NCI-H1417 treated with DMSO at 0.1 percent for 48 hours (cell line): Measurements from ENCODE around the gene OSM.

Source experiments
- DNase-seq: peaks from one replicate; lab custom pipeline; 2025; lab: John Stamatoyannopoulos, UW

The OSM gene

DNA sequence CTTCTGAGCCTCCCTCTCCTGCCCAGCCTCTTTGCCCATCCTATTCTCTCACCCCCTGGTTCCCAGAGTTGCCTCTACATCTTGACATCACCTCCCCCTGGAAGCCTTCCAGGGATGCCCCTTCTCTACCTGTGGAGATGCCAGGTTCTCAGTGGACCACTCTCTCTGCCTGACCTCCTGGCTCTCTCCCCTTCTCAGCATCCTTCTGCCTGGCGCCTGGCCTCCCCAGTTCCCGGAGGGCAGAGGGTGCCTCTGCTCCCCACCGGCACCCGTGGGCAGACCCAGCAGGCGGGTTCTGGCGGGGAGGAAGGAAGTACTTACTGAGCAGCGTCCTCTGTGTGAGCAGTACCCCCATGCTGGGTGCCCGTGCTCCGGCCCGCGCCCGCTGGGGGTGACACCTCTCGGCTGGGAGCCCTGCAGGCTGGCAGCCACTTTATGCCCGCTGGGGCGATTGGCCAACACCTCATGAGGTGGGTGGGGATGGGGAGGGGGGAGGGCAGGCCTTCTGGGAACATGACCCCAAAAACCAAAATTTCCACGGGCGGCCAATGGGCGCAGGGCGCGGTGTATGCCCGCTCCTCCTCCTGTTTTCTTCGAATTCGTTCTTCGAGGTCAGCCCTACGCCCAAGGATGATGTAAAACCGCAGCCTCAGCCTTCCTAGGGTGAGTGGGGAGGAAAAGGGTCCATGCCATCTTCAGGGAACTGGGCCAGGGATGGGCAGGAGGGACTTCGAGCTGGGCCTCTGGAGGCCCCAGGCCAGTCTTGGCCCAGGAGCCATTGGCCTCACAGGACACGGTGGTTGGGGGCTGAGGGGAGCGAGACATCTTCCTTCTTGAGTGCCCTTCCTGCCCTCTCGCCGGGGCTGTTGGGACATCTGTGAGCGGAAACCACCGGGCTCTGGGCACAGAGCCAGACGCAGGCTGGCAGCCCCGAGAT lies at the start of gene OSM:
Gene OSM (minus strand): TSS at position 407 of the 937 bp plus-strand sequence. CDS start 52 bp downstream, at position 355.
- no peak for DNase-seq

DNA sequence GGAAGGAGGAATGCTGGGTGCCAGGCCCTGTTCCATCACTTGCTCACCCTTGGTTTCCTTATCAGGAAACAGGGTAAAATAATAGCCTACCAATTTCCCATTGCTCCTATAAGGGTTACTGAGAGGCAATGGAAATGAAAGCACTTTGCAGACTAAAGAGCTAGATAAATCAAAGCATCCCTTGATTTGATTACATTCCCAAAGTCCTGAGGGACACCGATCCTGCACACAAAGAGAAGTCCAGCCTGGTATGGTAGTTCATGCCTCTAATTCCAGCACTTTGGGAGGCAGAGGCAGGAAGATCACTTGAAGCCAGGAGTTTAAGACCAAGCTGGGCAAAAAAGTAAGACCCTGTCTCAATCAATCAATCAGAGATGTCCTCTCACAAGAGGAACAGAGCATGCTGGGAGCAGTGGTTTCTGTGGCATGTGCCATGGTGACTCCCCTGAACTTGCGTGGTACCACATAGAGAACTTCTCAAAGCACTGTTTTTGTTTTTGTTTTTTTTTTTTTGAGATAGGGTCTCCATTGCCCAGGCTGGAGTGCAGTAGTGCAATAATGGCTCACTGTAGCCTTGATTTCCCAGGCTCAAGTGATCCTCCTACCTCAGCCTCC lies 49.4 kb upstream of the OSM start:
- DNase-seq: no peak

DNA sequence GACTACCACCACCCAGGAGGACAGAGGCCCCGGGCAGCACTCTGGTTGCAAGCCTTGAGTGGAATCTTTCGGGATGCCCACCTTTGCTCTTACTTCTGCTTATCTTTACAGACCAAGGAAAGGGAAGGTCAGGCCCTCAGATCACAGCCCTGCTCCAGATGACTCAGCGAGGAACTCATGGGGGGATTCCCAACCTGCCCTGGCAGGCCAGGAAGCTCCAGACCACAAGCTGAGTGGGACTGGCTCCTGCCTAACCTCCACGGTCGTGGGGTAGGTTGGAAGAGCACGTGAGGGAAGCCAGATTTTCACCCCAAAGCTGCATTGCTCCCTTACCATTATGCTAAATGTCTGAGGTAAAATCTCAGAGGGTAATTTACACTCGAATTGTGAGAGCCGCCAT lies 48.3 kb upstream of the OSM start:
- no peak for DNase-seq

DNA sequence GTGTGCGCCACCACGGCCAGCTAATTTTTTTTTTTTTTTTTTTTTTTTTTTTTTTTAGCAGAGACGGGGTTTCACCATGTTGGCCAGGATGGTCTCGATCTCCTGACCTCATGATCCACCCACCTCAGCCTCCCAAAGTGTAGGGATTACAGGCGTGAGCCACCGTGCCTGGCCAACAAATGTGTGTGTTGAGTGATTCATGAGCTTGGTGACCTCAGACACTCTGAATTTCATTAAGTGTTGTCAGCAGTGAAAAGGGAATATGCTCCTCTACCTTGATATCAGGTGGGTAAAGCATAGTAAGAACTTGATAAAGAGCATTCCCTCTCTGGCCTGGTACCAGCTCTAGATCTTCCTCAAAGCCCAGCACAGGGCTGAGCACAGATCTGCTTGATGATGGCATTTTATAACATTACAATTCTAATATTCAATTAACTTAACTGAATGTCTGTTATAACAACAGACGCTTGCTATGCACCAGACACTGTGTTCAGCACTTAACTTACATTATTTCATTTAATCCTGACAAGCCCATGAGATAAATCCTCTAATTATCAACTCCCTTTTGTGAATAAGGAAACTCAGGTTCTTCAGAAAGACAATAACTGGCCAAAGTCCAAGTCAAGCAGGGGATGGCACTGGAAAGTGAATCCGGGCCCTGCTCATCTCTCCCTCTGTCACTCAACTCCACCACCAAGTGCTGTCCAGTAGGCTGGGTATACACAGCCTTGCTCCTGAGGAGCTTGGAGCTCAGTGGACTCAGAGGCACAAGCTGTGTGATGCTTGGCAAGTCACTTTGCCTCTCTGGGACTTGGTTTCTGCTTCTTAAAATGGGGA lies 47.1 kb upstream of the OSM start:
- no peak for DNase-seq

DNA sequence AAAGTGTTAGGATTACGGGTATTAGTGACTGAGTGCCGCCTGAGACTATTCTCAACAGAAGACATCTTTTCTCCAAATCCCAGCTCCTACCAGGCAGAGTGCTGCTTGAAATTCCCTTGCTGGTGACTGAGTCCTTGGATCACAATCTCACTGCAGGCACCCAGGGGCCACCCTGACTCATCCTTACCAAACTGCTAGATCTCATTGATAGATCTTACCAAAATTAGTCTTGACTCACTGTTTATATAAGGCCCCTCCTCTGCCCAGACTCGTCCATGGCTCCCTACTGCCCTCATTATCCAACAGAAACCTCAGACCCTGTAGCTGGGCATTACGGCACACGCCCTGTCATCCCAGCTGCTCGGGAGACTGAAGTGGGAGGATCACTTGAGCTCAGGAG lies 45.4 kb upstream of the OSM start:
- DNase-seq: no peak

DNA sequence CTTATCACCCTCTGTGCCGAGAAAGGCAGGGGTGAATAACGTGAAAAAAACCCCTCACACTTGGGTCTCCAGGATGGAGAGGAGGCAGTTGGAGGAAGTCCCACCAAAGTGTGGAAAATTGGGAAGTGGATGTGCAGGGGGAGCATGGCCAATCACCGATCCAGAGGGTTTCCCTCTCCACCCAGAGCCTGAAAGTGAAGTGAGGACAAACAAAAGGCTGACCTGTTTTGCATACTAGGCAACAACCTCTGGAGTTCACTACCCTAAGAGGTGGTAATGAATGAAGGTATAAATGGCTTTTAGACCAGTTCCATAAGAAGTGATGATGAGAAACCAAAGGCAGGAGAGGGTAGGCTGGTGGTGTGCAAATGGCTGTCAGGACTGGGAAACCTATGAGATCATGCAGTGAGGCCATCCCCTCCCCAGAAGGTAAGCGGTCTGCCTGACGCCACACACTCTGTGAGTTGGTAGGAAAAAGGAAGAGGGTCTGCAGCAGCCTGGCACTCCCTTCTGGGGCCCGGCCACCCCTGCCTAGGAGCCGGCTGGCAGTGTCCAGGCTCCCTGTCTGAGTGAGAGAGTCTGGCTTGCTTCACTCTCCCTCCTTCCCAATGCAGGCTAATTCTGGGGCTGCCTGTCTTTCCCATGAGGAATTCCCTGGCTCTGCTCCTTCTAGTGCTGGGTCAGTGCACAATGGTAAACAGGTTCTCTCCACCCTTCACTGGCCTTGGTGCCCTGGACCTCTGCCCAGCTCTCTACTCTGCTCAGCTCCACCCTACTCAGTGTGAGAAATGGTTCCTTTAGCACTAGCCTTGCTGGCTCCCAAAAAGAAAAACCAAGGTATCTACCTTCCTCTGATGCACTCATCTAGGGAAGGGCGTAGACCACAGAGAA lies 44.5 kb upstream of the OSM start:
- no peak for DNase-seq

DNA sequence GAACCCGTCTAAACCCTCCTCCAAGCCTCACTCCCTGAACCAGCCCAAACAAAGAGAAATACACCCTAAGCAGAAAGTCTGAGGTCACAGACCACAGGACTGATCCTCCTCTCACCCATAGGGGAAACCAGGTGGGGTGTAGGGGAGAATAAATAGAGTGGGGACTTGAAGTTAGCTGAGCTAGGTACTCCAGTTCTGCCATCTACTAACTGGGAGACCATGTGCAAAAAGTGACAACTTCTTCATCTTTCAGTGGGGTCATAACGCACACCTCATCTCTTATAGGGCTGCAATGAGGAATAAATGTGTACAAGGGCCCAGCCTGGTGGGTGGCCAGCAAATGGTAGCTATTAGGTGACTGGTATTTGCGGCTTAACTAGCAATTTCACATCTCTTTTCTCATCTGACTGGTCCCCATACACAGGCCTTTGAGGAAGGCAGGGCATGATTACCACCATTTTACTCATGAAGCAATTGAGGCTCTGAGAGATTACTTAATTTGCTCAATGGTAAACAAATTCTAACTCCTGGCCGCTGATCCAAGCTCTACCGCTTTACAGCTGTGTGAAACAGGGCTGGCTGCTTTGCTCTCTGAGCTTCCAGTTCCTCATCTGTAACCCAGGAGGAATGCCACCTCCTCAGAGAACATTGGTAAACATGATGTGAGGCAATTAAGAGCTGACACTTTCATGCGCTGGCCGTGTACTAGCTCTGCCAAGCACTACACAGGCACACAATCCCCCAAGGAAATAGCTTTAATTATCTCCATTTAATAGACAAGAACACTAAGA lies 43.5 kb upstream of the OSM start:
- DNase-seq: no peak

DNA sequence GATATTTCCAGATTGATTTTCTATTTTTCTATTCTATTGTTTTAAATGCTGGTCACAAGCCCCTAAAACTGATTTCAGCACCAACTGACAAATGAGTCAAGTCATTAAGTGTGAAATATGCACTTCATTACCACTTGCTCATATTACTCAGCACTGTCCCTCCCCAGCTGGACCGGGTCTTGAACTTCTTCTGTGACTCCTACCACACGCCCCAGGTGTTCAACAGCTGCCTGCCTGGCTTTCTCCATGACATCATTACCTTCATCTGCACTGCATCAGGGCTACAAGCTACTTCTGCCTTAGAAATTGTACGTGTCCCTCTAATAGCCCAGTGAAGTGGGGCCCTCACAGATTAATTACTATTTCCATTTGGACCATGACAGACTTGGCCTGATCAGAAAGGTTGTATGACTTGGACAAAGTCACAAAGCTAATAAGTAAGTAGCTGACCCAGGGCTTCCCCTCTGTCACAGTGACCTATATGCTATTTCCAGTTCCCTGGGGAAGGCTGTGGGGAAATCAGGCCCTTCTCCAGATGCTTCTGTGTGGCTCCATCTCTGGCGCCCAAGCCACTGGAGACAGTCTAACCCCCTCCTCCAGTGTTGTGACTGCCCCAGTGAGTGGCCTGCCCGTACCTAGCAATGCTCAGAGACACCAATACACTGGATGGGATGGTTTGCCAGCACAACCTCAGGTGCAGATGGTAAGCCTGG lies 42.0 kb upstream of the OSM start:
- no peak for DNase-seq

DNA sequence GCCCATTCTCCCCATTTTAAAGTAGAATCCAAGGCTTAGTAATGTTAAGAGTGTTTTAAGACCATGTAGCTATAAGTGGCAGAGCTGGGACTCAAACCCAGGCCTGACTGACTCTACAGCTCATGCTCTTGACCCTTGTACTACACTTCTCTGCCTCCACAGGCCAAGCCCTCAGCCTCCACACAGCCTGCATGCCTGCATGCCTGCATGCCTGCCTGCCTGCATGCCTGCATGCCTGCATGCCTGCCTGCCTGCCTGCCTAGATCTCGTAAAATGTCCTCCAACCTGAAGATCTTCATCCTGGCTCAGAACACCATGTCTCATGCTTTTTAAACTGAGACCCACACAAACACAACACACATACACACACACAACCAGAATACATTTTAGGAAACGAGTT lies 41.4 kb upstream of the OSM start:
- DNase-seq: no peak

DNA sequence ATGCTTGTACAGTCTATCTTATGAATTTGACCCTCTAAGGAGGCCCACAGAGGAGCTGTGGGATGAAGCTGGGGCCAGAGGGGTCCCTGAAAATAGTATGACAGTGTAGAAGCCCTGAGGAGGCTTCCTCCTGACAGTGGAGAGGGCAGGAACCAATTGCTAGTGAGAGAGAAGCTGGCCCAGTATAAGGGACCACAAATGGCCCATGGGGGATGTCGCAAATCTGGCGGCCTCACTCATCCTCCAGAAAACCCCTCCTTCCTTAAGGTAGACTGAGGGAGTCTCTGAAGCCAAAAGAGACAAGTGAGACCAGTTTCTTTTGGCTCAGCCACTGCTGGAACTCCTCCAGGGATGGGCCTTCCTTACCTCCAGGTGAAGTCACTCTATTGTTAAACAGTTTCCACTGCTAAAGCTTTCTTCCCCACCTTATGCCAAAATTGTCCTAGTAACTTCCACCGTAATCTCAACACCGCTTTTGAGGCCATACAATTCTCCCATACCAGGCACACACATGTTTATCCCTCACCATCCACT lies 40.5 kb upstream of the OSM start:
- no peak for DNase-seq

DNA sequence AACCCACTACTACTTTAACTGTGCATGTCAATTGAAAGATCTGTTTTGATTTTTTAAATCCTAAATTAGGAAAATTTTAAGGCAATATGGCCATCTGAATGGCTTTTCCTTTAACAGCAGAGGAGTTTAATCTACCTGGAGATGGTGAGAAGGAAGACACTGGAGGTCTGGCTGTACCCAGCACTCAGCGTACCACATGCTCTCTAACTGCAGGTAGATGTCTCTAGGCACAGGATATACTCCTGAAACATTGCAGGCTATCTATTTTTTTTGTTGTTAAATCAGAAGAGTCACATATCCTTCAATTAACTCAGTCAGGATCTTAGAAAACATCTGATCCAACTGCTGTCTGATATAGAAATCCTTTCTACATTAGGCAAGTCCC lies 40.0 kb upstream of the OSM start:
- no peak for DNase-seq

DNA sequence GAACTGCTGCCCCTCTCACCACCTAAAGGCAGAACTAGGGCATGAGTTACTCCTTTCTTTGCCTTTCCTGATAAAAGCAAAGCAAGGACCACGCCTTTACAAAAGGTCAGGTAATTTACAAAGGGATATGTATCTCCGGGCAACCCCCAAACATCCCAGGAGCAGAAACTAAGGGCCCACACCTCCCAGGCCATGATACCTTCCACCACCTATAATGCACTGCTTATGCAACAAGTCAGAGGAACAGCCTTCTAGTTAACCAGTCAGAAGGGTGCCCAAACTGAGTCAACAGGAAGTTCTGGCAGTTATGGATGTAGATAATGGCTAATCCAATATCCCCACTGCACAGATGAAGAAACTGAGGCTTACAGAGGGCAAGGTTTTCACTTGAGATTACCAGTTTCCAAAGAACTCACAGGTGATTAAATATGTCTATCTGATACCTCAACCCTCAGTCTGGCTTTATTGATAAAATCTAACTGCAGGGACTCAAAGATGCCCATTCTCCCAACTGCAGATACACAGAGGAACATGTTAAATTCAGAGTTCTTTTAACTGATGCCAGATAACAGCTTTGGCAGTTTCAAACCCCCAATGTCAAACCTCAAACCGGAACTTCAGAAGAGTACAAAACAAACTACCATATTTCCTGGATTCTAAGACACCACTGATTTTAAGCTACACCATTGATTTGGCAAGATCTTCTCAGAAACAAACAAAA lies 39.4 kb upstream of the OSM start:
- DNase-seq: no peak

DNA sequence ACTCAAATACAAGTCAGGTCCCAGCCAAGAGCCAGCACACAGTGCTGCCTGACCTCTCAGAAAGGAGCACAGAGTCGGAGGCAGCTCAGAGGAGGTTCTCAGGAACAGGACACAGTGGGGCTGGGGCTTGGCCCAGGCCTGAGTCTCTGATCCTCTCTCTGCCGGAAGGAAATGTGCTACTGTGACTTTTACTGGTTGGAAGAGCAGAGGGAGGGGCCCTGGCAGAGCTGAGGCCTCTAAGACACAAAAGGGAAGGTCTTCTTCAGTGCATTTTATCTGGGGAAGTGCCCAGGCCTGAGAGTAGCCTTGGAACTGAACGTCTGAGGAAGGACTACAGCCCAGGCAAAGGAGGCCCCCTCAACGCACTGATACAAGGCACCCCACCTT lies 38.9 kb upstream of the OSM start:
- no peak for DNase-seq

DNA sequence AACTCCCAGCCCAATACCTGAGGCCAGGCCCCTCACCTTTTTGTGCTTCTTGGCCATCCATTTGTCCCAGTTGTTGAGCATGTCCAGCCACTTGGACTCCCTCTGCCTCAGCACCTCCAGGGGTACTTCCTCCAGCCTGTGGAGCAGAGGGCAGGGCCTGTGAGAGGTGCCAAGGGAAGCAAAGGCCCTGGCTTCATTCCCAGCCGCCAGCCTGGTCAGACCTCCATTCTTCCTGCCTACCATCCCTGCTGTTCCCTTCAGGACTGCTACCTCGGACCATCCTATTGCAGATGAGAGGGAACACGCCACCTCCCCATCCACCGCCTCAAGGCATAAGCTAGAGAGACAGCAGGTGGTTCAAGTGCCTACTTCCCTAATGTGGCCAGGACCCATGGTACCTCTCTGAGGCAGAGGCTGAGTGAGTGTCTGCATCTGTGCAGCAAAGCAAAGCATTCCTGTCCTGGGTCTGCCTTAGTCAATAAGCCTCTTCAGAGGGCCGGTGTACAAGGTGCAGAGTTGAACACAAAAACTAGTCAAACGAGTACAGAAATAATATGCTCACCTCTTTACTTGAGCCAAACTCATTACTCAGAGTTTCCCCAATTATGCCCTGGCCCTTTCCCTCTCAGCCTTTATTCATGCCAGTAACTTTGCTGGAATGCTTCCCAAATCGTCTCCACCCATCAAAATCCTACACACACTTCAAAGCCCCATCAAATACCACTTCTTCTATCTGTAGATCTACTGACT lies 38.0 kb upstream of the OSM start:
- DNase-seq: no peak

DNA sequence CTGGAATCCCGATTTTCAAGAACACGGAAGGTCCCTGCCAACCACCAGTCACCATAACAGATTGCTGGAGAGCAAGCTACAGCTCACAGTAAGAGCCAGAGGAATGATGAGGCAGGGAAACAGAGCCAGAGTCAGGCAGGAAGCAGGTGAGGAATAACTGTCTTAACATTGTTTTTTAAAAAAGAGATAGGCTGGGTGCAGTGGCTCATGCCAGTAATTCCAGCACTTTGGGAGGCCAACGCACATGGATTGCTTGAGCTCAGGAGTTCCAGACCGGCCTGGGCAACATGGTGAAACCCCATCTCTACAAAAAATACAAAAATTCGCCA lies 36.1 kb upstream of the OSM start:
- no peak for DNase-seq

DNA sequence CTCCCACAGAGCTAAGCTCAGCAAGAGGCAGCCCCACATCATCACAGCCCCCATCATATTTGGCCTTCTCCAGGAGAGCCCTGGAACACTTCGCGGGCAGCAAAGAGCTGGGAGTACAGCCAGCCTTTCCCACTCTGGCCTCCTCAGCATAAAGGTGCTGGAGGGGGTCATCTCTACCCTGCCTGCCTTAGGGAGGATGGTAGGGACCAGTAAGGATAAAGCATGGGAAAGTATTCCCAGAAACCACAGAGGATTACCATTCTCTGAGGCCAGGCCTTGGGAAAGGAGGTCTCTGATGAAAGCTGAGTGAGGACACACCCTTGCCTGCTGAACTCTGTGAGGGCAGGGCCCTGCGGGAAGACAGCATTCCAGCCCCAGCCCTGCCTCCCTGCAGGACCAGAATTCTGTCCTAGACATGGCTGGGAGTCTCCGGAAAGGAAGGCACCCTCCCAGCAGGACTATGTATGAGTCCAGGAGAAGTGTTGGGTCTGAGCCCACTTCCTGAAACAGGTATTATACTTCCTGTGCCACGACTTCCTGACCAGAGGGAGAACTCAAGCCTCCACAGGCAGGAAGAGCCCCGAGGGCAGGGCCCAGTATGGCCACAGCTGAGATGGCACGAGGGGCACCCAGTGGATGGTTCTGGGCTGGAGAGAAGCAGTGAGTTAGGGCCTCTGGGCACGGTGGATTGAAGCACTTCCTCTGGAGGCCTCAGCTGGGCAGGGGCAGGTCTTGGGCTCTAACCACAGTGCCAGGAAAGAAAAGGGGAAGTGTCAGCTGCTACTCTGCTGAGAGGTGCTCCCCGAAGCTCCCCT lies 35.6 kb upstream of the OSM start:
- DNase-seq: no peak

DNA sequence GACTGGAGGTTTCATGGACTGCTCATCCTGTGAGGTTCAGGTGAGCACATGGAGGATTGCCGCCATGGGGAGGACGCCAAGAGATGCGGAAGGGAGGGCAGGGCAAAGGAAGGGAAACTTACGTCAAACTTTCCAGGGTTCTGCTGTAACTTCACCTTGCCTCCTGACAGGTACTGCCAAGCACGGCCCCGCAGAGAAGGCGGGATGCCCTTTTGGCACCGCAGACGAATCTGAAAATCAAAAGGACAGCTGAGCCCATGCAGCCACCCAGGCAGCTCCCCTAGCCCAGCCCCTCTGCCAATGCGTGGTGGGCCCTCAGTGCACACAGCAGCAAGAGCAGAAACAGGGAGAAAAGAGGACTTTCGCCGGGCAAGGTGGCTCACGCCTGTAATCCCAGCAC lies 32.7 kb upstream of the OSM start:
- no peak for DNase-seq
